HAP-1 (cell line): ENCODE measurements around the gene MAX.

Source experiments
- DNase-seq, 2 experiments: peaks; one replicate each; pipeline ENCODE4 v3.0.0-alpha.2; 2016 to 2020; ENCODE audit warnings: low spot score in 2 of 2
- H3K27me3 ChIP-seq: fragments of 250-450 bp; sonication (Bioruptor Pico); 2 replicates; pipeline ENCODE4 v1.5.1; 2020; ENCODE audit warnings: low read depth, mild to moderate bottlenecking, moderate library complexity
- H3K36me3 ChIP-seq: fragments of 250-450 bp; sonication (Bioruptor Pico); replicated peaks from 2 replicates; pipeline ENCODE4 v1.5.1; 2020; ENCODE audit warnings: mild to moderate bottlenecking
- H3K4me1 ChIP-seq: fragments of 250-450 bp; sonication (Bioruptor Pico); 2 replicates; pipeline ENCODE4 v1.5.1; 2020; ENCODE audit warnings: mild to moderate bottlenecking
- H3K4me3 ChIP-seq: fragments of 250-450 bp; sonication (Bioruptor Pico); 2 replicates; pipeline ENCODE4 v1.5.1; 2020; ENCODE audit warnings: mild to moderate bottlenecking, moderate library complexity
- H3K9me3 ChIP-seq: fragments of 250-450 bp; sonication (Bioruptor Pico); 2 replicates; pipeline ENCODE4 v1.5.1; 2020; ENCODE audit warnings: mild to moderate bottlenecking, moderate library complexity
- in situ Hi-C: fragments of 300-500 bp; cut with MboI; formaldehyde crosslinking; loops from 3 replicates; pipeline ENCODE4 v1.14.3; 2020; ENCODE audit warnings: low sequenced_read_pairs, inconsistent platforms, mixed read lengths

Gene MAX

DNA sequence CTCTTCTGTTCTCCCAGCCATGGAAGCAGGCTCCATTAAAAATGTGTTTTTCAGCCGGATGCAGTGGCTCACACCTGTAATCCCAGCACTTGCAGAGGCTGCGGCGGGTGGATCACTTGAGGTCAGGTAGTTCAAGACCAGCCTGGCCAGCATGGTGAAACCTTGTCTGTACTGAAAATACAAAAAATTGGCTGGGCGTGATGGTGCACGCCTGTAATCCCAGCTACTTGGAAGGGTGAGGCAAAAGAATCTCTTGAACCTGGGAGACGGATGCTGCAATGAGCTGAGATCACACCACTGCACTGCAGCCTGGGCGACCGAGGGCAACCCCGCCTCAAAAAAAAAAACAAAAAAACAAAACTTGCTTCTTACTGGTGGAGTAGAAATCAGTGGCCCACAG, 75.8 kb downstream of the MAX start:
- no peak overlapping the region for H3K4me3 ChIP-seq
- H3K27me3 ChIP-seq, result no peaks in the 10 kb centered on the region
- in situ Hi-C loops, result no loop called here
- DNase-seq, result no peak
- H3K36me3 ChIP-seq, result peaks cover 13% of the 10 kb centered on the region; the same call in 1 of the 2 replicates
- H3K9me3 ChIP-seq, result no peaks in the 10 kb centered on the region
- peaks cover 8% of the 10 kb centered on the region; the same call in 1 of the 2 replicates for H3K4me1 ChIP-seq

DNA sequence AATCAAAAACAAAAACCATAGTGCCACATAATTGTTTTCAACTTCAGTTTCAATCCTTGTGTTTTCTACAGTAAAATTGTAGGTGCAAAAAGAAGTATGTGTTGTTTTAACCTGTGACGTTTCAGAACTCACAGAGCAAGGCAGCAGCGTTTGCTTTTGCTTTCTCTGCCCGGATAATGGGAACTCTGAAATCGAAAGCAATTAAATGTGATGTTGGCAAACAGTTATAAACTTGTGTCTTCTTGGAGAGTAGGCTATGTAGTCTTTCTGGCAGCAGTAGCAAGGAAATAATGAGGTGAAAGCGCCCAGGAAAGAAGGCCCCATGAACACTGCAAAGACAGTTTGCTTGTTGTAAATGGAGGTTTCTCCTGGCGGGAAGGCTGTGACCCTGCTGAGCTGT, 76.5 kb downstream of the MAX start:
- Histone ChIP-seq H3K9me3 (no peaks in the 10 kb centered on the region), H3K4me1 (peaks cover 8% of the 10 kb centered on the region; the same call in 1 of the 2 replicates), H3K36me3 (peaks cover 16% of the 10 kb centered on the region; the same call in 1 of the 2 replicates), H3K27me3 (no peaks in the 10 kb centered on the region), H3K4me3 (no peak overlapping the region)
- no peak for DNase-seq
- in situ Hi-C loops, result no loop called here
